HG02852 (cell line): ENCODE data around the gene GSTM5.
"Not testable (repeated sequence)": the region's sequence is repeated elsewhere in the genome, so short reads cannot be mapped to it uniquely, and the experiment has no call there.

Source experiments
- ATAC-seq: cut with Tn5 transposase; IDR thresholded peaks from one replicate; pipeline ENCODE4 v1.9.1; 2021; ENCODE audit warnings: mild to moderate bottlenecking, moderate library complexity; ENCODE audit not compliant: unreplicated experiment

Gene GSTM5

DNA sequence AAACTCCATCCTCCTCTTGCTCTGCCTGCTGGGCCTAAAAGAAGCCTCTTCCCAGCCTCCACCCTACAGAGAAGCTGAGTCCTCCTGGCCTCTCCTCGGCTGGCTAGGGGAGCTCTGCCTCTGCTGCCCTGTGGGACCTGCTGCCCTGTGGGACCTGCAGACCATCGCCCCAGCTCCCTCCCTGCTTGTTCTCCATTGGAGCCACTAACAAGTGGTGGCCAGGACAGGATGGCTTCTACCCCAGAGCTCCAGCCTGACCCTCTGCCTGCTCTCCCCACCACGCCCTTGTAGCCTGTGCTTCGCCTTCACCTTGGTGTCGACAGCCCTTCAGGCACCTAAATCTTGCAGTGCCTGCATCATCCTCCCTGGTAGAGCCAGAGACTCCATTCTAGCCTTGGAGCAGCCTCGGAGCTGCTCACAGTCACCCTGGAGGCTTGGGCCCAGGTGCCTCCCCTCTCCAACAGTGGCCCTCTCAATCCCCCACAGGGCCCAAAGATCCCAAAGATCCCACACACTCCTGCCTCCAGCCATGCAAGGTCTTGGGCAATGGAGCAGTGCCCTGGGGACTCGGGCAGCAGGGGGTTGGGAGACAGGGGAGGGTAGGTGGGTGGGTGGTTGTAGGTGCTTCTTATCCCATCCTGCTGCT lies 48.7 kb downstream of the GSTM5 start:
- no peak for ATAC-seq

GRCh38 chr1:109761227-109762038 lies 49.4 kb downstream of the GSTM5 start:
- ATAC-seq, result no peak

DNA sequence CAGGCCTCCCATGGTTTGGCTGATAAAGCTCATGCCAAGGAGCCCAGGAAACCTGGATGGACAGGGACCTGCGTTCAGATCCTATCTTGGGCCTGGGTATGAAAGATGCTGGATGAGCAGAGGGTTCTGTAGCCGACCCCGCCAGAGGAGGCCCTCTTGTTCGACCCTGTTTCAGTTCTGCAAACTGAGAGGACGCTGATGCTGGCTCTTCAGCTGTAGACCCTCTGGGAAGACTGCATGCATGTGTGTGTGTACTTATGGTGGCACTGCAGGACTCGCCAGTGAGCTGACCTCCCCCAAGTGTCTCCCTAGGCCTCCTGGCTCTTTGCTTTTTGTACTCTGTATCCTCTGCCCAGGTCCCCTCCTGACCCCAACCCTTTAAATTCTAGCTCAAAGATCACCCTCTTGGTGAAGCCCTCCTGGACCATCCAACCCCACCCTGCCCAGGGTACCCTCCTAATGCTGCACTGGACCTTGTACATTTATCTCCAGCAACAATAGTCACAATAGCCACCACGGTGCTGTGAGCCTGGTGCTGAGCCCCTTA lies 50.1 kb downstream of the GSTM5 start:
- ATAC-seq, result no peak

GRCh38 chr1:109762821-109763645 lies 51.0 kb downstream of the GSTM5 start:
- ATAC-seq, result no peak

GRCh38 chr1:109763646-109764415 lies 51.8 kb downstream of the GSTM5 start, which contains the start of gene EPS8L3:
Gene EPS8L3 (minus strand): TSS chr1:109763923. CDS start chr1:109761749, 2,174 bp downstream.
- no peak for ATAC-seq

DNA sequence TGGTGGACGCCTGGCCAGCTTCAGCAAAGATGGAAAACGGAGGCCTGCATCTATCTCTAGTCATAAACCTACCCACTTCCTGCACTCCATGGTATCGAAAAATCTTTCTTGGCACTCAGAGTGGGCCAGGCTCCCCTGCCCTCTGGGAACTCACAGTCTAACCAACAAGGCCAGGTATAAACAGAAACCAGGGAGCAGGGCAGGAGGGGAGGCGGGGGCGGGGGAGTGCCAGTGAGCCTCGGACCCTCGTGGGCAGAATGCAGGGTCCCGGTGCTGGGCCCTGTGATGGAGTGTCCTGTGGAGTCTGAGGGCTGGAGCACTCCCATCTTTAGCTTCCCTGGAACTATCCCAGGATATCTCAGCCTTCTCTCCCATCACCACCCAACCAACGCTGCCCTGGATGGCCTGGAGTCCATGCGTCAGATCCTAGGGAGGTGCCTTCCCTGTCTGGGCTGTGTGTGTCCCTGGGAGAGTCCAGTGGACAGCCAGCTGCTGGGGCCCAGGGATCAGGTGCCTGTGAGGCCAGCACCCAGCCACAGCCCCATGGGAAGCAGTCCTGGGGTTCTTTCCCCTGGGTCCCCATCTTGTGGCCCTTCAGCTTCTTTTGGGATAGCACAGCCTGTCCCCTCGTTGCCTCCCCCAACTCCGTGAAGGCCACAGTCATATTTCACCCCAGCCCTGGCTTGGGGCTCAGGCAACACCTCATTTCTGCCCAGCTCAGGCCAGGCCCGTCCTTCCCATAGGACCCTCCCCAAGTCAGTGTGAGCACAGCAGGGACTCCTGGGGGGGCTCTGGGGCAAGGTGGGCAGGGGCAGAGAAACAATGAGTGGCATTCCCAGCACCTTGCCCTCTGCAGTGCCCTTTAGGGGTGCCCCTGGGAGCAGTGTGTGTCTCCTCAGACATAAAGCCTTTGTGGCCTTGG lies 52.8 kb downstream of the GSTM5 start:
- ATAC-seq, result no peak

- no peak for ATAC-seq
These were observed 53.4 kb downstream of the GSTM5 start for GRCh38 chr1:109765483-109765815.

GRCh38 chr1:109765896-109766615 lies 54.0 kb downstream of the GSTM5 start:
- no peak for ATAC-seq

- ATAC-seq, result not testable (repeated sequence)
These were observed 55.1 kb downstream of the GSTM5 start for GRCh38 chr1:109766991-109767636.
